ENCODE measurements around the gene TRMT11. TPM values are rescaled to one million over a fixed set of nuclear protein-coding genes. Genes with fewer than 3 reads are reported as not detected.
"Not testable (repeated sequence)": the region's sequence is repeated elsewhere in the genome, so short reads cannot be mapped to it uniquely, and the experiment has no call there.

The TRMT11 gene
- total RNA-seq, 1 donor from 2014 or later: 20.4 TPM

DNA sequence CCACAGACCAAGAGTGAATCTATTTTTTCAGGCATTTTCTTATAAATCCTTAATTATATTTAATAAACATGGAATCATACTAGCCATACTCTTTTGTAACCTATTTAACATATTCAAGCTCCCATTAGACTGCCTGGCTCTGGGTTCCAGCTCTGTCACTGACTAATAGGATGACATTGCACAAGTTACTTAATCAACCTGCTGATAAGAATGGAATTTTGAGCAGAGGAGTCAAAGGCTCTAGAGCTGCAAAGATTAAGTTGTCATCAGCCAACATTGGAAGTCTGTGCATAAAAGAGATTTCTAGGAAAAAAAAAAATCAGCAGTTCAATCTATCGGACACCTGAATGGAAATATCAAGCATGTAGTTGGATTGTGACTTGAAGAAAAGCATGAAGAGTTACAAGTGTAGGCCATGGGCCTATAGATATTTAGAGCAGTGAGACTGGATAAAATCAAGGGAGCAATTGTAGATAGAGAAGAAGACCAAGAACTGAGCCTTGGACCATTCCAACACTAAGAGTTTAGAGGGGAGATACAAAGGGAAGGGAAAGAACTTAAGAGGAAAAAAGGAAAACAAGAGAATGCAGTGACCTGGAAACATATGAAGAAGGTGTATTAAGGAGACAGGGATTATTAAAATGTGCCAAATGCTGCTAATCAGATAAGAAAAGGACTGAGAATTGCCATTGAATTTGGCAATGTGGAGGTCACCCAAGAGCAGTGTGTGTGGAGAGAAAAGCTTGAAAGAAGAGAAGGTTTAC lies 40.8 kb upstream of the TRMT11 start:
- H3K36me3 Mint-ChIP-seq (ENCODE audit: unreplicated experiment): no peaks in the 10 kb centered on the region
- TF ChIP-seq, protein P1, sequence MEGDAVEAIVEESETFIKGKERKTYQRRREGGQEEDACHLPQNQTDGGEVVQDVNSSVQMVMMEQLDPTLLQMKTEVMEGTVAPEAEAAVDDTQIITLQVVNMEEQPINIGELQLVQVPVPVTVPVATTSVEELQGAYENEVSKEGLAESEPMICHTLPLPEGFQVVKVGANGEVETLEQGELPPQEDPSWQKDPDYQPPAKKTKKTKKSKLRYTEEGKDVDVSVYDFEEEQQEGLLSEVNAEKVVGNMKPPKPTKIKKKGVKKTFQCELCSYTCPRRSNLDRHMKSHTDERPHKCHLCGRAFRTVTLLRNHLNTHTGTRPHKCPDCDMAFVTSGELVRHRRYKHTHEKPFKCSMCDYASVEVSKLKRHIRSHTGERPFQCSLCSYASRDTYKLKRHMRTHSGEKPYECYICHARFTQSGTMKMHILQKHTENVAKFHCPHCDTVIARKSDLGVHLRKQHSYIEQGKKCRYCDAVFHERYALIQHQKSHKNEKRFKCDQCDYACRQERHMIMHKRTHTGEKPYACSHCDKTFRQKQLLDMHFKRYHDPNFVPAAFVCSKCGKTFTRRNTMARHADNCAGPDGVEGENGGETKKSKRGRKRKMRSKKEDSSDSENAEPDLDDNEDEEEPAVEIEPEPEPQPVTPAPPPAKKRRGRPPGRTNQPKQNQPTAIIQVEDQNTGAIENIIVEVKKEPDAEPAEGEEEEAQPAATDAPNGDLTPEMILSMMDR (IDR thresholded peaks at IDR 0.05): no peak
- no peak overlapping the region for H3K4me3 Mint-ChIP-seq (ENCODE audit: unreplicated experiment)
- DNase-seq (ENCODE audit: extremely low spot score, unreplicated experiment): no peak
- H3K9me3 Mint-ChIP-seq (ENCODE audit: unreplicated experiment): no peaks in the 10 kb centered on the region
- H3K27me3 Mint-ChIP-seq (ENCODE audit: unreplicated experiment): no peaks in the 10 kb centered on the region
- H3K4me1 Mint-ChIP-seq (ENCODE audit: unreplicated experiment): peaks cover 81% of the 10 kb centered on the region
- H3K27ac Mint-ChIP-seq (ENCODE audit: unreplicated experiment): peak overlapping the region; percentile 90

DNA sequence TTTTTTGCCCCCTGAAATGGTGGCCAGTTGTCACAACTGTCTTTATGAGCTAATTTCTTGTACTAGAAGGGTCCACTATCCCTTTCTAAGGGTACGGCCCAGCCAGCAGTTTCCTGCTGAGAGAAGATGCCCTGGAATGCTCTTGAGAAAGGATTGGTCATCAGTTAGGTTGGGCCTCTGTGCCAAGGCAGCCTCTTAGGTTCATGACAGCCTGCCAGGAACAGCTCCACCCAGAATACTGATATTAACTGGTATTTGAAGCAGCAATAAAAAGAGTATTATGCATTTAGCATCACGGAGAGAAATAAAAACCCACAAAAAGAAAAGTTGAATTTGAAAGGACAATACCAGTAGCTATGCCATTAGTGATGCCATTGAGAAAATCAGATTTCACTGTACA lies 38.7 kb upstream of the TRMT11 start:
- H3K27me3 Mint-ChIP-seq (ENCODE audit: unreplicated experiment): no peaks in the 10 kb centered on the region
- TF ChIP-seq, protein P1 (IDR thresholded peaks at IDR 0.05): no peak
- H3K9me3 Mint-ChIP-seq (ENCODE audit: unreplicated experiment): no peaks in the 10 kb centered on the region
- peaks cover 62% of the 10 kb centered on the region for H3K4me1 Mint-ChIP-seq (ENCODE audit: unreplicated experiment)
- H3K27ac Mint-ChIP-seq (ENCODE audit: unreplicated experiment): peak overlapping the region; percentile 90
- DNase-seq (ENCODE audit: extremely low spot score, unreplicated experiment): no peak
- H3K4me3 Mint-ChIP-seq (ENCODE audit: unreplicated experiment): no peak overlapping the region
- H3K36me3 Mint-ChIP-seq (ENCODE audit: unreplicated experiment): no peaks in the 10 kb centered on the region

DNA sequence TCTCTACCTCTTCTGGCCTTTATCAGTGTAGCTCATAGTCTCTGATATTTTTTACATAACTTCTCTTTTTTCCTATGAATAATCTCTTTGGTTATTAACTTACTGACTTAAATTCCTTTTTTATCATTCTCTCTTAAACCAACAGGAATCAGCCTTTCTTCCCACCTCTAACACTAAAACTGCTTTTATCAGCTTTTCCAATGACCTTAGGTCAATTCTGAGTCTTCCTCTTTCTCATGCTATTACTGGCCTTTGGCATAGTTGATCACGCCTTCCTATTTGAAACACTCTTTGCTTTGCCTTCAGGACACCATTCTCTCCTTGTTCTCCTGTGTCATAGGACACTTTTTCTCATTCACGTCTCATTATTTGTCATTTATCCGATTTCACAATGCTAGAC lies 37.9 kb upstream of the TRMT11 start:
- Mint-ChIP-seq H3K27ac (ENCODE audit: unreplicated experiment) (peak overlapping the region; percentile 55), H3K36me3 (ENCODE audit: unreplicated experiment) (no peaks in the 10 kb centered on the region), H3K9me3 (ENCODE audit: unreplicated experiment) (no peaks in the 10 kb centered on the region), H3K4me3 (ENCODE audit: unreplicated experiment) (no peak overlapping the region), H3K27me3 (ENCODE audit: unreplicated experiment) (no peaks in the 10 kb centered on the region), H3K4me1 (ENCODE audit: unreplicated experiment) (peaks cover 53% of the 10 kb centered on the region)
- no peak for DNase-seq (ENCODE audit: extremely low spot score, unreplicated experiment)
- TF ChIP-seq, protein P1 (IDR thresholded peaks at IDR 0.05): no peak

DNA sequence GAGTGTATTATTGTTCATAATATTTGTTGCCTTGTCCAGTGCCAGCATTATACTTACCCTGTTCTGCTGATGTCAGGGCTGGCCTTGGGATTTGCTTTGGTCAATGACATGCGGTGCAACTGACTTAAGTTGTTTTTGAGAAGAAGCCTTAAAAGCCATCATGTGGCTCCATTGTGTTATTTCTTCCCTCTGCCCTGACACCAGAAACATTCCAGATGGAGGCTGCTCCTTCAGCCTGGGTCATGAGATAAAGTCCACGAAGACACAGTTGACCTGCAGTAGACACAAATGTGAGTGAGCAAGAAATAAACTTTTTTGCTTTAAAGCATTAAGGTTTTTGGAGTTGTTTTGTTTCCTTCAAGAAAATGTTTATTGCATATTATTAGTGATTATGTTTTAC lies 37.3 kb upstream of the TRMT11 start:
- Mint-ChIP-seq H3K27ac (ENCODE audit: unreplicated experiment) (no peak overlapping the region), H3K9me3 (ENCODE audit: unreplicated experiment) (no peaks in the 10 kb centered on the region), H3K36me3 (ENCODE audit: unreplicated experiment) (no peaks in the 10 kb centered on the region), H3K4me3 (ENCODE audit: unreplicated experiment) (no peak overlapping the region), H3K27me3 (ENCODE audit: unreplicated experiment) (no peaks in the 10 kb centered on the region), H3K4me1 (ENCODE audit: unreplicated experiment) (peaks cover 47% of the 10 kb centered on the region)
- DNase-seq (ENCODE audit: extremely low spot score, unreplicated experiment): no peak
- TF ChIP-seq, protein P1 (IDR thresholded peaks at IDR 0.05): no peak

DNA sequence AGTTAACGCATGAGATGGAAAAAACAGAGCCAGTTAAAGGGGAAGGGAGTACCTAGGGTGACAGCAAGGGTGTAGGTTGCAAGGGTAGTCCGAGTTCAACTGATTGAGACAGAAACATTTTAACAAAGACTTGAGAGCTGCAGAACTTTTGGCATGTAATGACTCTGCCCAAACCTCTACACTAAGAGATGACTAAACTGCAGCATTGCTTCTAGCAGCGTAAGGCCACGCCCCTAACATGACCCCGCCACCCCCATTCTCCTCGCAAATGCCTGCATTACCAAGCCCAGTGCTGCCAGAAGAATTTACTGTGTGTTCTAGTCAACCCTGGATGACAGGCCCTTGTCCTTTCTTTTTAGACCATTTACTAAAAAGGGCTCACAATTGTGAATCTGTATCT lies 36.0 kb upstream of the TRMT11 start:
- Mint-ChIP-seq H3K27ac (ENCODE audit: unreplicated experiment) (no peak overlapping the region), H3K4me3 (ENCODE audit: unreplicated experiment) (no peak overlapping the region), H3K4me1 (ENCODE audit: unreplicated experiment) (peaks cover 35% of the 10 kb centered on the region), H3K9me3 (ENCODE audit: unreplicated experiment) (no peaks in the 10 kb centered on the region), H3K27me3 (ENCODE audit: unreplicated experiment) (no peaks in the 10 kb centered on the region), H3K36me3 (ENCODE audit: unreplicated experiment) (no peaks in the 10 kb centered on the region)
- no peak for DNase-seq (ENCODE audit: extremely low spot score, unreplicated experiment)
- TF ChIP-seq, protein P1 (IDR thresholded peaks at IDR 0.05): no peak

DNA sequence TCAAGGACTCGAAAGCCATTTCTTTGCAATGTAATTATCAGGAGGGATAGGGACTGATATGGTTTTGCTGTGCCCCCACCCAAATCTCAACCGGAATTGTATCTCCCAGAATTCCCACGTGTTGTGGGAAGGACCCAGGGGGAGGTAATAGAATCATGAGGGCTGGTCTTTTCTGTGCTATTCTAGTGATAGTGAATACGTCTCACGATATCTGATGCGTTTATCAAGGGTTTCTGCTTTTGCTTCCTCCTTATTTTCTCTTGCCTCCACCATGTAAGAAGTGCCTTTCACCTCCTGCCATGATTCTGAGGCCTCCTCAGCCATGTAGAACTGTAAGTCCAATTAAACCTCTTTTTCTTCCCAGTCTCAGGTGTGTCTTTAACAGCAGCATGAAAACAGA lies 35.6 kb upstream of the TRMT11 start:
- not testable (repeated sequence) for H3K4me3 Mint-ChIP-seq (ENCODE audit: unreplicated experiment); H3K27ac Mint-ChIP-seq (ENCODE audit: unreplicated experiment); H3K36me3 Mint-ChIP-seq (ENCODE audit: unreplicated experiment); H3K9me3 Mint-ChIP-seq (ENCODE audit: unreplicated experiment); DNase-seq (ENCODE audit: extremely low spot score, unreplicated experiment); H3K27me3 Mint-ChIP-seq (ENCODE audit: unreplicated experiment)
- peaks cover 31% of the 10 kb centered on the region for H3K4me1 Mint-ChIP-seq (ENCODE audit: unreplicated experiment)
